Inflammatory macrophage treated with lipopolysaccharide for 4 hours (primary cell): ENCODE data around the gene TNFSF18.
"Not testable (repeated sequence)": the region's sequence is repeated elsewhere in the genome, so short reads cannot be mapped to it uniquely, and the experiment has no call there.

ENCODE experiments used
- DNase-seq: peaks from one replicate; pipeline ENCODE4 v3.0.0-alpha.2; 2020

Gene TNFSF18

DNA sequence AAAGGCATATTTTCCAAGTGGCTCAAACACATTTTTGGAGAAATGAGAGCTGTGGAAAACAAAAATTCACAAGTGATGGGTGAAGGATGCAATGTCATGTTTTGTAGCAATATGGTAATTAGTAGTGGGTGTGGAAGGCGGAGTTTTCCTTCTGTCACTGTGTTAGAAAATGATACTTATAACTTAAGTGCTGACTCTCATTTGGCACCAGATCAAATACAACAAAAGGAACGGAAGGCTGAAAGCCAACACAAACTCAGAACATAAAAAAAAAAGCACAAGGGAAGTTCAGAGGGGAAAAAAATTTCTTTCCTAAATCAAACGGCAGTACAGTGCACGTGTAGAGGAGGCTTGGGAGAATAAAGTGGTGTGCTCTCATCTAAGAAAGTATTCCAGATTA is at the start of gene TNFSF18:
TSS of gene TNFSF18 (minus strand) at position 77 of the 400 bp plus-strand sequence. CDS start at position 32, 45 bp downstream.
- peak; percentile 92 for DNase-seq

DNA sequence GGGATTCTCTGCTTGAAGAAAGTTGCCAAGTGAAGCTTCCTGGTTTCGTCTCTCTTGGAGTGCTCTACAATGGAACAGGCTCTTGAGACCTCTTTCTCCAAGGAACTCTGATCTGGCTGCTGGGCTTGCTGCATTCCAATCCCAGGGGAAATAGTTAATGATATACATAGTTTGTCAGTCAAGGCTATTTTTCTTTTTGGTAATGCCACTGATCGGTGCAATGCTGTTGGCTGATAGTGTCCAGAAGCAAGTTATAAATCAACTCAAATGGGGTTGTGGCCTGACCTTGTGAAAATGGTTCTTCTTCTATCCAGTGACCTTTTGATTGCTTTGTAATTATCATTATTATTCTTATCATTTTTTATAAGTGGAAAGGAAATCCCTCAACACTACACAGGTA is 48.4 kb upstream of the TNFSF18 start:
- no peak for DNase-seq

GRCh38 chr1:173098117-173098516 is 47.4 kb upstream of the TNFSF18 start:
- no peak for DNase-seq

GRCh38 chr1:173097001-173097400 is 46.3 kb upstream of the TNFSF18 start:
- no peak for DNase-seq

DNA sequence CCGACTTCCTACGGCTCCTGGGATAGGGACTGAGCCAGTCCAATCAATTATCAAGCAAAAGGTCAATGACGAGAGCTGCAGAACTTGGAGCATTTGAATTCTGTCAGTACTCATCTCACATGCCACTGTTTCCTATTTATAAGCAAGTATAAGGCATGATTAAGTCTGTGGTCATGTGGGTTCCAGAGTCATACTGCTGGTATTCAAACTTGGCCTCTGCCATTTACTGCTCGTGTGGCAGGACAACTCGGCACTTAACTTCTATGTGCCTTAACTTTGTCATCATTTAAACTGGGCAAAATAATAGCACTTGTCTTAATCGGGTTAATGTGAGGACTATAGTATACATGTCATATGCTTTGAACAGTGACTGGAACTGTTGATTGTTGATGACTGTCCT is 44.9 kb upstream of the TNFSF18 start:
- DNase-seq, result no peak

DNA sequence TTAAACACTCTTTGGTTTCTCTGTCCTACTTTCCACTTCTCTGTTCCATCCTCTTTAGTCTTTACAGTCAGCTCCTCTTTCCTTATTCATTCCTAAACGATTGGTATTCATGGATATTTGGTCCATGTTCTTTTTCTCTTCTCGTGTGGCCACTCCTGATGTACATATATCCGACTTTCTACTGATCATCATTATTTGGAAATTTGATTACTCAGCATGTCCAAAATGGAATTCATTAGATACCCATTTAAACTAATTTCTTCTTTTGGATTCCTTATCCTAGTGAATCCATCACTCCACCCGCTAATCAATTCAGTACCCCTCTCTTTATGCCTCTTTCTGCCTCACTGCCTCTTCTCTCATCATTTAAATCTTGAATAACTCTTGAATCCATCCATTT is 43.8 kb upstream of the TNFSF18 start:
- no peak for DNase-seq

- DNase-seq, result peak; percentile 56
Observed at GRCh38 chr1:173093691-173094445, 43.1 kb upstream of the TNFSF18 start.

- DNase-seq, result no peak
Observed at GRCh38 chr1:173084292-173084691, 33.6 kb upstream of the TNFSF18 start.

DNA sequence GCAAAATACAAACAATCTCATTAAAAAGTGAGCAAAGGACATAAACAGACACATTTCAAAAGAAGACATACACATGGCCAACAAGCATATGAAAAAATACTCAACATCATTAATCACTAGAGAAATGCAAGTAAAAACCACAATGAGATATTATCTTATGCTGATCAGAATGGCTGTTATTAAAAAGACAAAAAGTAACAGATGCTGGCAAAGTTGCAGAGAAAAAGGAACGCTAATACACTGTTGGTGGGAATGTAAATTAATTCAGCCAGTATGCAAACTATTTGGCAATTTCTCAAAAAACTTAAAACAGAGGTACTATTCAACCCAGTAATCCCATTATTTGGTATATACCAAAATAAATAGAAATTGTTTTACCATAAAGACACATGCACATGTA is 32.2 kb upstream of the TNFSF18 start:
- DNase-seq, result no peak

DNA sequence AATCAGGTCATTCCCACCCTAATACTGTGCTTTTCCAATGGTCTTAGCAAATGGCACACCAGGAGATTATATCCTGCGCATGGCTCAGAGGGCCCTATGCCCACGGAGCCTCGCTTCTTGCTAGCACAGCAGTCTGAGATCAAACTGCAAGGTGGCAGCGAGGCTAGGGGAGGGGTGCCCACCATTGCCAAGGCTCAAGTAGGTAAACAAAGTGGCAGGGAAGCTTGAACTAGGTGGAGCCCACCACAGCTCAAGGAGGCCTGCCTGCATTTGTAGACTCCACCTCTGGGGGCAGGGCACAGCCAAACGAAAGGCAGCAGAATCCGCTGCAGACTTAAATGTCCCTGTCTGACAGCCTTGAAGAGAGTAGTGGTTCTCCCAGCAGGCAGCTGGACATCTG is 23.5 kb upstream of the TNFSF18 start:
- DNase-seq, result not testable (repeated sequence)

GRCh38 chr1:173064011-173064410 is 13.3 kb upstream of the TNFSF18 start:
- DNase-seq, result no peak

- DNase-seq, result no peak
Observed at GRCh38 chr1:173063171-173063570, 12.4 kb upstream of the TNFSF18 start.

GRCh38 chr1:173062150-173062938 is 11.6 kb upstream of the TNFSF18 start:
- DNase-seq, result no peak

GRCh38 chr1:173058556-173058955 is 7.8 kb upstream of the TNFSF18 start:
- DNase-seq, result no peak

GRCh38 chr1:173057984-173058383 is 7.2 kb upstream of the TNFSF18 start:
- DNase-seq, result peak; percentile 10

- no peak for DNase-seq
Observed at GRCh38 chr1:173056365-173056764, 5.6 kb upstream of the TNFSF18 start.

- DNase-seq, result peak; percentile 69
Observed at GRCh38 chr1:173052681-173053196, 2.0 kb upstream of the TNFSF18 start.

DNA sequence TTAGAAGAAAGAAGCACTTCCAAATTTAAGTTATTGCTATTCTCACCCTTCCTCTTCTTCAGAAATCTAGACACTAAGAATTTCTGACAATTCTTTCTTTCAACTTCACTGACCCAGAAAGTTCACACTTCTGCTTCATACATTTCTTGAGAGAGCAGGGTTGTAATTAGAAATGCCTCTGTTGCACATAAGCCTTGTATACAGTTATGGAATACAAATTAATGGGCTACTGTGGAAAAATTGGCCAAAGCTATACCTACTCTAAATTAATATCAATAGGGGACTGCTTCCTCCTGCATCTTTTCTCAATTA is 1.5 kb downstream of the TNFSF18 start:
- DNase-seq, result no peak

DNA sequence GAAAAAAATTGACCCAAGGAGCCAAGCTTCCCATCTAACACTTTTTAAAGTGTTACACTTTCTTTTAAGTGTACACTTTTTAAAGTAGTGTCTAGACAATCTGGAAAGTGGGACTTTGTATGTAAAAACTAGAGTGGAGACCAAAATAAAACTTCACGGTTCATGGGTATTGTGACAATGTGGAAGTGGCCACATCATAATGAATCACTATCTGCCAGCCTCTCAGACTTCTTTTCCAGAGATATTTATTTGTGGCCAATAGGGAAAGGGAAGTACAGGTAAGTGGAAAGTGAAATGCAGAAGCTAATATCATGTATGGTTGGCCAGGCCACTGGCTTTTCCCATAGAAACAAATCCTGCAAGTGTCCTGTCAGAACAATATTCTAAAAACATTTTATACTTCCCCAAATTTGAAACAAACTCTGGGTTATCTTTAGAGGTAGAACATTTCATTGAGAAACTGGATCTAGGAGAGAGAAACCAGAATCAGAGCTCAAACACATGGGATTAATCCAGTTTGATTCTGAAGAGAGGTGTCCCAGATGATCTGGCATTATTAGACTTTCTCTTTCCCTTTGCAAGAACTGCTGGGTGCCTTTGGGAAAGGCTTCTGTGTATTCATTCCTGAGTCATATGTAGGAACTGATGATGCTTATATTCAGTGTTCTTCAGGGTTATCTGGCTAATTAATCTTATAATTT is 2.0 kb downstream of the TNFSF18 start:
- DNase-seq, result peak; percentile 74

- no peak for DNase-seq
Observed at GRCh38 chr1:173044656-173045055, 6.1 kb downstream of the TNFSF18 start.

DNA sequence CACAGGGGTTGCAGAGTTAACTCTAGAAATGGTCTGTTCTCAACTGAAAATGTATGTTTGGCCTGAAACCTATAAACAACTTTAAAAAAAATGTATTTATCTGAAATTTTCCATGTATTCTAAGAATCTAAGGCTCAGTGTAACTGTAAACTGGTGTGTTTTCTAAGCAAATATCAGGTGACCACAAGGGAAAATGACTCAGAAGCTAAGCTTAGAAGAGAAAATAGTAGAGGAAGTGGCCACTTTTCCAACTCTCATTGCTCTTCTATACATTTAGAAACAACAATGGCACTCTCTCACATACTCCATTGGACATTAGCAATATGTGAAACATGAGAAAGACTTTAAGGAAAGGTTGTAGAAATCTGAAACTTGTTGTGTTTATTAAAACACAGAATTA is 7.5 kb downstream of the TNFSF18 start:
- peak; percentile 71 for DNase-seq

GRCh38 chr1:173042806-173043205 is 7.9 kb downstream of the TNFSF18 start:
- no peak for DNase-seq

- no peak for DNase-seq
Observed at GRCh38 chr1:173039626-173040025, 11.1 kb downstream of the TNFSF18 start.
